Measurements from ENCODE around the gene HYOU1.

DNA sequence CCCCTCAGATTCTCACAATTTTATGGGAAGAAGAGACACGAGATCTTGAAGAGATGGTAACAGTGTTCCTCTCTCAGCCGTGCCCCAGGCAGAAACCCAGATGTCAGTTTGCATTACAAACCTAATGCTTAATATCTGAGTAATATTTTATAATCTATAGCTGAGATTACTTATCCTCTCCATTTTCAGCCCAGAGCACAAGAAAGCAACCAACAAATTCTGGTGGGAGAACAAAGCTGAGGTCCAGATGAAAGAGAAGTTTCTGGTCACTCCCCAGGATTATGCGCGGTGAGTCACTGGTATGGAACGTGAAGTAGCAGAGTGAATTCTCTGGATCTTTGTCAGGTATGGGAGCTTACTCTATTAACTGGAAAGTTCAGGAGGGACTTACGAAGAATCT is 58.2 kb downstream of the HYOU1 start:
- no peak for TF ChIP-seq REST (IDR thresholded peaks at IDR 0.05; ENCODE audit: insufficient read depth in 1 of 2, low read depth in 2 of 2, low read length in 2 of 2)
- TF ChIP-seq POLR2AphosphoS5 (IDR thresholded peaks at IDR 0.05; ENCODE audit: low read depth, low read length): no peak

All from PFSK-1 (cell line).